ENCODE data around the gene SLC9A9. TPM values are rescaled to one million over a fixed set of nuclear protein-coding genes. Genes with fewer than 3 reads are reported as not detected.

SLC9A9 gene
- polyA plus RNA-seq, 1 donor (not counting 4 experiments of a cell fraction or from before 2014, with no cell fraction given): 5.2 TPM

DNA sequence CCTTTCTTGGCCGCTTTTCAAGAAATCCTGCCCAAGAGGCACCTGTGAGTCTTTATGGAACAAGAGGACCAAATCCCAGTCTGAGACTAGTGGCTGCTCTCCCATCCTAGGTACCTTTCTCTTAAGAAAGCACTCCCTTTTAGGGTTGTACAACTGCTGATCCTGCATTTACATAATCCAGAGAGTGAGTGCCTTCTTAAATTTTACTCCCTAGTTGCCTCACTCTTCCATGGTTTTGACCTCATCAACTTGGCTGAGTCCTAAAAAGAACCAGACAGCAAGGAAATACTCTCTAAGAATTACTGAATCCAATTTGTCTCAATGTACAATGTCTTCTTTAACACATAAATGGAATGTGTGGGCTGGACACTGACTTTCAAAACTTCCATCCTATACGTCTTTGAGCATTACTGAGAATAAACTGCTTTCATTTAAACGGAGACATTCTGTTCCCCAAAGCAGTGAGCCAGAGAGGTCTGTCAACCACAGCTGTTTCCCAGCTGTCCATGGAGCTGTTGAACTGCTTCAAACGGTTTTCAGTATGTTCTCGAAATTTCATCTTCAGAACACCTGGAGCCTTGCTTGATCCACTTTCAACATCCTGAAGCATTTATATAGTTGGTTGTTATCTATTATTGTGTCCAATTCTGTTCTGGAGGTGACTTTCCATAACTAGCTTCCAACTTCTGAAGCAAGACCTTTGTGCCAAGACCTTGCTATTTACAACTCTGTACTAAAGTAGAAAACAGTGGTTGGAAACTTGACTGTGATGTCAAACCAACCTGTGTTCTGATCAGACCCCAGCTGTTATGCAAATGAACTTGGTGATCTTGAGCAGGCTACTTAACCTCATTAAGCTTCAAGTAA lies 179.1 kb downstream of the SLC9A9 start:
- dilution Hi-C loops (cut with MboI; ENCODE audit: extremely low pct_ligation_motif_present, low sequenced_read_pairs): no loop called here
- TF ChIP-seq, protein P1, sequence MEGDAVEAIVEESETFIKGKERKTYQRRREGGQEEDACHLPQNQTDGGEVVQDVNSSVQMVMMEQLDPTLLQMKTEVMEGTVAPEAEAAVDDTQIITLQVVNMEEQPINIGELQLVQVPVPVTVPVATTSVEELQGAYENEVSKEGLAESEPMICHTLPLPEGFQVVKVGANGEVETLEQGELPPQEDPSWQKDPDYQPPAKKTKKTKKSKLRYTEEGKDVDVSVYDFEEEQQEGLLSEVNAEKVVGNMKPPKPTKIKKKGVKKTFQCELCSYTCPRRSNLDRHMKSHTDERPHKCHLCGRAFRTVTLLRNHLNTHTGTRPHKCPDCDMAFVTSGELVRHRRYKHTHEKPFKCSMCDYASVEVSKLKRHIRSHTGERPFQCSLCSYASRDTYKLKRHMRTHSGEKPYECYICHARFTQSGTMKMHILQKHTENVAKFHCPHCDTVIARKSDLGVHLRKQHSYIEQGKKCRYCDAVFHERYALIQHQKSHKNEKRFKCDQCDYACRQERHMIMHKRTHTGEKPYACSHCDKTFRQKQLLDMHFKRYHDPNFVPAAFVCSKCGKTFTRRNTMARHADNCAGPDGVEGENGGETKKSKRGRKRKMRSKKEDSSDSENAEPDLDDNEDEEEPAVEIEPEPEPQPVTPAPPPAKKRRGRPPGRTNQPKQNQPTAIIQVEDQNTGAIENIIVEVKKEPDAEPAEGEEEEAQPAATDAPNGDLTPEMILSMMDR (optimal IDR thresholded peaks at IDR 0.05 in 1 of 3, IDR thresholded peaks at IDR 0.05 in 1 of 3, conservative IDR thresholded peaks at IDR 0.05 in 1 of 3; ENCODE audit: extremely low read depth in 1 of 3, insufficient read depth in 2 of 3, low read length in 3 of 3): no peak
- TF ChIP-seq EZH2 (IDR thresholded peaks at IDR 0.05; ENCODE audit: low read length): no peak
- no peak overlapping the region for H3K27ac ChIP-seq (ENCODE audit: control insufficient read depth, insufficient read depth, low read length)
- H2AFZ ChIP-seq (ENCODE audit: control insufficient read depth, low read length): no peak overlapping the region
- H3K27me3 ChIP-seq (ENCODE audit: control insufficient read depth, extremely low read depth, insufficient read depth, low read length): no peaks in the 10 kb centered on the region
- no peak overlapping the region for H3K4me2 ChIP-seq (ENCODE audit: control insufficient read depth, extremely low read depth, insufficient read depth, low read depth, low read length)
- FAIRE-seq (no peak), DNase-seq (ENCODE audit: low read depth, low spot score) (no peak)
- no peaks in the 10 kb centered on the region for H3K9me1 ChIP-seq (ENCODE audit: control insufficient read depth, extremely low read depth, insufficient read depth, low read length)
- H3K79me2 ChIP-seq (ENCODE audit: control insufficient read depth, insufficient read depth, low read length): no peaks in the 10 kb centered on the region
- no peak overlapping the region for H3K4me3 ChIP-seq (ENCODE audit: control insufficient read depth in 2 of 3, extremely low read depth in 1 of 3, insufficient read depth in 2 of 3, low read depth in 1 of 3, low read length in 3 of 3)
- no peaks in the 10 kb centered on the region for H4K20me1 ChIP-seq (ENCODE audit: control insufficient read depth, extremely low read depth, insufficient read depth, low read length)
- H3K9me3 ChIP-seq (ENCODE audit: control insufficient read depth, low read depth, low read length): no peaks in the 10 kb centered on the region
- H3K4me1 ChIP-seq (ENCODE audit: control insufficient read depth, extremely low read depth, insufficient read depth, low read length): no peaks in the 10 kb centered on the region
- H3K9ac ChIP-seq (ENCODE audit: control insufficient read depth, extremely low read depth, insufficient read depth, low read length): no peak overlapping the region
- H3K36me3 ChIP-seq (ENCODE audit: control insufficient read depth in 2 of 2, extremely low read depth in 1 of 2, insufficient read depth in 2 of 2, low read length in 2 of 2): no peaks in the 10 kb centered on the region

DNA sequence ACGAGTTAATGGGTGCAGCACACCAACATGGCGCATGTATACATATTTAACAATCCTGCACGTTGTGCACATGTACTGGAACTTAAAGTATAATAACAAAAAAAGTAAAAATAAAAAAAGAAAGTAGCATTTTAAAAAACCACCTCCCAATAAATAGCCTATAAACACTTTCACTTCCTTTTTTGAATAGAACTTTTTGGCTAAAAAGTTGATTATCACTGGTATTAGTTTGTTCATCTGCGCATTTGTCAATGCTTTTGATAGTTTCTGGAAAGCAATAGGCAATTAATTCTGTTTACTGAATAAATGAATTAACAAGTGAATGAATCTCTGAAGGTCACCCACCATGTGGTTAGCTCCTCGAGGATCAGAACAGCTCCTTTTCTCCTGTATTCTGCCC lies 179.9 kb downstream of the SLC9A9 start:
- H4K20me1 ChIP-seq (ENCODE audit: control insufficient read depth, extremely low read depth, insufficient read depth, low read length): no peaks in the 10 kb centered on the region
- no peak overlapping the region for H3K4me3 ChIP-seq (ENCODE audit: control insufficient read depth in 2 of 3, extremely low read depth in 1 of 3, insufficient read depth in 2 of 3, low read depth in 1 of 3, low read length in 3 of 3)
- dilution Hi-C loops (cut with MboI; ENCODE audit: extremely low pct_ligation_motif_present, low sequenced_read_pairs): no loop called here
- H3K27ac ChIP-seq (ENCODE audit: control insufficient read depth, insufficient read depth, low read length): no peak overlapping the region
- no peaks in the 10 kb centered on the region for H3K9me1 ChIP-seq (ENCODE audit: control insufficient read depth, extremely low read depth, insufficient read depth, low read length)
- H3K9ac ChIP-seq (ENCODE audit: control insufficient read depth, extremely low read depth, insufficient read depth, low read length): no peak overlapping the region
- H3K9me3 ChIP-seq (ENCODE audit: control insufficient read depth, low read depth, low read length): no peaks in the 10 kb centered on the region
- no peaks in the 10 kb centered on the region for H3K27me3 ChIP-seq (ENCODE audit: control insufficient read depth, extremely low read depth, insufficient read depth, low read length)
- no peaks in the 10 kb centered on the region for H3K4me1 ChIP-seq (ENCODE audit: control insufficient read depth, extremely low read depth, insufficient read depth, low read length)
- no peaks in the 10 kb centered on the region for H3K36me3 ChIP-seq (ENCODE audit: control insufficient read depth in 2 of 2, extremely low read depth in 1 of 2, insufficient read depth in 2 of 2, low read length in 2 of 2)
- TF ChIP-seq, protein P1 (optimal IDR thresholded peaks at IDR 0.05 in 1 of 3, IDR thresholded peaks at IDR 0.05 in 1 of 3, conservative IDR thresholded peaks at IDR 0.05 in 1 of 3; ENCODE audit: extremely low read depth in 1 of 3, insufficient read depth in 2 of 3, low read length in 3 of 3): no peak
- no peak for TF ChIP-seq EZH2 (IDR thresholded peaks at IDR 0.05; ENCODE audit: low read length)
- FAIRE-seq: no peak
- no peak overlapping the region for H3K4me2 ChIP-seq (ENCODE audit: control insufficient read depth, extremely low read depth, insufficient read depth, low read depth, low read length)
- no peaks in the 10 kb centered on the region for H3K79me2 ChIP-seq (ENCODE audit: control insufficient read depth, insufficient read depth, low read length)
- no peak for DNase-seq (ENCODE audit: low read depth, low spot score)
- no peak overlapping the region for H2AFZ ChIP-seq (ENCODE audit: control insufficient read depth, low read length)

Measured in keratinocyte (primary cell).